Peyer's patch (tissue), 4 donors: ENCODE measurements around the gene RXRB. TPM values are rescaled to one million over a fixed set of nuclear protein-coding genes. Genes with fewer than 3 reads are reported as not detected.
"Not testable (repeated sequence)": the region's sequence is repeated elsewhere in the genome, so short reads cannot be mapped to it uniquely, and the experiment has no call there.

Experiments
- DNase-seq, 3 donors: peaks; one replicate each; pipeline ENCODE4 v3.0.0-alpha.2; 2017 to 2019
- H3K27ac ChIP-seq, 4 donors: fragments of 200-600 bp; sonication (generic); one replicate each; pipeline ENCODE4 v1.5.1; 2016 to 2019
- H3K27me3 ChIP-seq, 2 donors: fragments of 200-600 bp; sonication (generic); one replicate each; pipeline ENCODE4 v1.5.1; 2019
- H3K36me3 ChIP-seq, 3 donors: fragments of 200-600 bp; sonication (generic); one replicate each; pipeline ENCODE4 v1.5.1; 2016 to 2019
- H3K4me1 ChIP-seq, 4 donors: fragments of 200-600 bp; sonication (generic); one replicate each; pipeline ENCODE4 v1.5.1; 2016 to 2019
- H3K4me3 ChIP-seq, 4 donors: fragments of 200-600 bp; sonication (generic); 1 replicate in 3 of 4; 2 replicates in 1 of 4; pipeline ENCODE4 v1.5.1; 2016 to 2019; ENCODE audit warnings: mild to moderate bottlenecking in 1 of 4
- H3K9me3 ChIP-seq, 4 donors: fragments of 200-600 bp; sonication (generic); one replicate each; pipeline ENCODE4 v1.5.1; 2016 to 2019; ENCODE audit warnings: mild to moderate bottlenecking in 1 of 4
- POLR2A ChIP-seq, 2 donors: fragments of 450-650 bp; IDR thresholded peaks; one replicate each; pipeline ENCODE4 v1.5.1; 2017; ENCODE audit warnings: antibody characterized with exemption in 2 of 2, mild to moderate bottlenecking in 2 of 2, moderate library complexity in 2 of 2
- total RNA-seq, 4 donors: library from RNA; depleted of rRNA; stranded (reverse); fragments of >200 nt; gene quantifications; one replicate each; pipeline ENCODE4 v1.1.0, GENCODE V29; 2016
- TF ChIP-seq, protein P1 (sequence below), 6 experiments: fragments of 450-650 bp in 4 of 6; fragments of 200-600 bp in 2 of 6; sonication (generic) in 1 of 6; IDR thresholded peaks; one replicate each; pipeline ENCODE4 v1.5.1; 2017 to 2019; ENCODE audit warnings: antibody characterized with exemption in 6 of 6, mild to moderate bottlenecking in 3 of 6, moderate library complexity in 1 of 6

Gene RXRB
- total RNA-seq, 4 donors from 2014 or later, result 23.1 to 56.7 (median 36.6) TPM

DNA sequence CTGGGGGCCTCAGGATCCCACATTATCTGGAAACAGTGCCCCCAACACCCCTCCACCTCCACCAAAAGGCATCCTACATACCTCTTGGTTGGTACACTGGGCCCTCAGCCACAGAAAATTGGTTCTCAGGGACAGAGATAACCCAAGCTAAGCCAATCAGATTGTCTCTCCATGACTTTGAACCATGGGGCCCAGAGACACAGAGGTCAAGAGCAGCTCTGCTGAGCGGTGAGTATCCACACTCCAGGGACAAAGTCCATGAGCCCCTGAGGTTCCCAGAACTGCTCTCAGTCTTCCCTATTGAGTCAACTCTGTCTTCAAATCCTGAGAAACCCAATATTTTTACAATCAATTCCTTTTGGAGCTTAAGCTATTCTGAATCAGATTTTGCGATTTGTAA, 43.5 kb downstream of the RXRB start:
- DNase-seq, result no peak
- no peaks in the 10 kb centered on the region for H3K36me3 ChIP-seq
- peaks cover 0 to 10% (median 5%) of the 10 kb centered on the region in 4 donors for H3K4me1 ChIP-seq
- no peak overlapping the region for H3K4me3 ChIP-seq
- no peak overlapping the region for H3K27ac ChIP-seq
- no peaks in the 10 kb centered on the region for H3K27me3 ChIP-seq
- peaks cover 0 to 8% (median 3%) of the 10 kb centered on the region in 4 donors for H3K9me3 ChIP-seq
- TF ChIP-seq, protein P1, sequence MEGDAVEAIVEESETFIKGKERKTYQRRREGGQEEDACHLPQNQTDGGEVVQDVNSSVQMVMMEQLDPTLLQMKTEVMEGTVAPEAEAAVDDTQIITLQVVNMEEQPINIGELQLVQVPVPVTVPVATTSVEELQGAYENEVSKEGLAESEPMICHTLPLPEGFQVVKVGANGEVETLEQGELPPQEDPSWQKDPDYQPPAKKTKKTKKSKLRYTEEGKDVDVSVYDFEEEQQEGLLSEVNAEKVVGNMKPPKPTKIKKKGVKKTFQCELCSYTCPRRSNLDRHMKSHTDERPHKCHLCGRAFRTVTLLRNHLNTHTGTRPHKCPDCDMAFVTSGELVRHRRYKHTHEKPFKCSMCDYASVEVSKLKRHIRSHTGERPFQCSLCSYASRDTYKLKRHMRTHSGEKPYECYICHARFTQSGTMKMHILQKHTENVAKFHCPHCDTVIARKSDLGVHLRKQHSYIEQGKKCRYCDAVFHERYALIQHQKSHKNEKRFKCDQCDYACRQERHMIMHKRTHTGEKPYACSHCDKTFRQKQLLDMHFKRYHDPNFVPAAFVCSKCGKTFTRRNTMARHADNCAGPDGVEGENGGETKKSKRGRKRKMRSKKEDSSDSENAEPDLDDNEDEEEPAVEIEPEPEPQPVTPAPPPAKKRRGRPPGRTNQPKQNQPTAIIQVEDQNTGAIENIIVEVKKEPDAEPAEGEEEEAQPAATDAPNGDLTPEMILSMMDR (IDR thresholded peaks at IDR 0.05), result no peak
- no peak for TF ChIP-seq POLR2A (IDR thresholded peaks at IDR 0.05)

DNA sequence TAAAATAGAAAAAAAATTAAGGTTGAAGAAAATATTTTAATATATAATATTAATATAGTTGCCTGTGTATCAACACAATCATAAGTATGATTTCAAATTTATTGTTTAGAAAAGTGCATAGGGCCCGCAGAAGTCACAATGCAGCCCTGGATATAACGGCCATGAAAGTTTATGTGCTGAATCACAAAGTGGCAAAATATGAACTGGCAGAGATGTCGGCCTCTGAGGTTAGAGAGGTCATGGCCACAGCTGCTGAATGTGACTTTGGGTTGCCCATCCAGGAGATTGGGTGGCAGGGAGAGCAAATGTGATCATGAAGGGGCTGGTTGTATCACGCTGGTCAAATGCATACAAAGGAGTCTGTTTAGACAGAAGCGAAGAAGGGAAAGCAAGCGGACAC, 43.9 kb downstream of the RXRB start:
- Histone ChIP-seq H3K27me3 (no peaks in the 10 kb centered on the region), H3K9me3 (peaks cover 0 to 11% (median 5%) of the 10 kb centered on the region in 4 donors), H3K4me1 (peaks cover 0 to 6% (median 2%) of the 10 kb centered on the region in 4 donors), H3K4me3 (no peak overlapping the region), H3K27ac (no peak overlapping the region), H3K36me3 (no peaks in the 10 kb centered on the region)
- TF ChIP-seq, protein P1 (IDR thresholded peaks at IDR 0.05), result no peak
- no peak for TF ChIP-seq POLR2A (IDR thresholded peaks at IDR 0.05)
- no peak for DNase-seq

DNA sequence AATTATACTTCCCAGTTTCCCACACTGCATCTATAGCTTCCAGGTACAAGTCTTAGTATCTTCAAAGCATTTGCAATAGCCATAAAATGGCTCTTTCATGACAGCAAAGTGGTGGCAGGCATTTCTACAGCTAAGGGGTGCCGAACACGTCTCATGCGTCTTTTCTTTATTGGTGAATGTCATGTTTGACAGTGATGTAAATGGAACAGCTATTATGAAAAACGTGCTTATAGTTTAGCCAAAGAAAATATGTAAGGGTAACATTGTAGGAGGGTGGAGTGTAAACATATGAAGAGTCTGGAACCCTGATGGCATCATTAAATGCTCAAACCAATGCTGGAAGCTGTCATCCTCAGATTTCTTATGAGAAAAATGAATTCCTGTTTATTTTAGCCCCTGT, 46.1 kb downstream of the RXRB start:
- Histone ChIP-seq H3K4me3 (no peak overlapping the region), H3K9me3 (peaks cover 0 to 15% (median 6%) of the 10 kb centered on the region in 4 donors), H3K4me1 (no peaks in the 10 kb centered on the region), H3K27me3 (no peaks in the 10 kb centered on the region), H3K27ac (no peak overlapping the region), H3K36me3 (no peaks in the 10 kb centered on the region)
- TF ChIP-seq POLR2A (IDR thresholded peaks at IDR 0.05), result no peak
- TF ChIP-seq, protein P1 (IDR thresholded peaks at IDR 0.05), result no peak
- no peak for DNase-seq

DNA sequence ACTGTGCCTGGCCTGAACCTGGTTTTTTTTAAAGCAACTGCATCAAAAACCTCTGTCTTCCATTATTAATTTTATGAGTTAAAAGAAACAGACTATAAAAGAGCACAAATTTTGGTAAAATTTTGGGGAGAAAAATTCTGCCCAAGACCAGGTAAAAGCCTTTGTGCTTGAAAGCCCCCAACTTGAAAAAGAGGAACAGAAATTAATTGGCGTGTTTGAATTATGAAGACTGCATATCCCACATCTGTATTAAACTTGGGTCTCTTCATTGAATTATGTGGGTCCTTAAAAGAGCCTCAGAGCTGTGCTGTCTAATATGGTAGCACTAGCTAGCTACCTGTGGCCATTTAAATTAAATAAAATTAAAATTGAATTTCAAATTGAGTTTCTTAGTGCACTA, 49.4 kb downstream of the RXRB start:
- DNase-seq, result no peak
- TF ChIP-seq, protein P1 (IDR thresholded peaks at IDR 0.05), result no peak
- no peak for TF ChIP-seq POLR2A (IDR thresholded peaks at IDR 0.05)
- no peak overlapping the region for H3K4me3 ChIP-seq
- H3K36me3 ChIP-seq, result no peaks in the 10 kb centered on the region
- H3K9me3 ChIP-seq, result peaks cover 0 to 15% (median 6%) of the 10 kb centered on the region in 4 donors
- no peaks in the 10 kb centered on the region for H3K4me1 ChIP-seq
- no peak overlapping the region for H3K27ac ChIP-seq
- H3K27me3 ChIP-seq, result no peaks in the 10 kb centered on the region

DNA sequence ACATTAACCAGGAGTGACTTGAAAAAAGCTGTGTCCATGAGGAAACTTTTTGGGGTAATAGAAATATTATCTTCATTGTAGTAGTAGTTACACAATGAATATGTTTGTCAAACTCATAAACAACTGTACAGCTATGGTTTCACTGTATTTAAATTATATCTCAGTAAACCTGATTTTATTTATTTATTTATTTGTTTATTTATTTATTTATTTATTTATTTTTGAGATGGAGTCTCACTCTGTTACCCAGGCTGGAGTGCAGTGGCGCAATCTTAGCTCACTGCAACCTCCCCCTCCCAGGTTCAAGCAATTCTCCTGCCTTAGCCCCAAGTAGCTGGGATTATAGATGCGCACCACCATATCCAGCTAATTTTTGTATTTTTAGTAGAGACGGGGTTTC, 49.9 kb downstream of the RXRB start:
- not testable (repeated sequence) for H3K4me1 ChIP-seq, H3K27ac ChIP-seq, H3K36me3 ChIP-seq, H3K27me3 ChIP-seq, H3K4me3 ChIP-seq, DNase-seq
- H3K9me3 ChIP-seq, result peaks cover 0 to 15% (median 6%) of the 10 kb centered on the region in 4 donors

DNA sequence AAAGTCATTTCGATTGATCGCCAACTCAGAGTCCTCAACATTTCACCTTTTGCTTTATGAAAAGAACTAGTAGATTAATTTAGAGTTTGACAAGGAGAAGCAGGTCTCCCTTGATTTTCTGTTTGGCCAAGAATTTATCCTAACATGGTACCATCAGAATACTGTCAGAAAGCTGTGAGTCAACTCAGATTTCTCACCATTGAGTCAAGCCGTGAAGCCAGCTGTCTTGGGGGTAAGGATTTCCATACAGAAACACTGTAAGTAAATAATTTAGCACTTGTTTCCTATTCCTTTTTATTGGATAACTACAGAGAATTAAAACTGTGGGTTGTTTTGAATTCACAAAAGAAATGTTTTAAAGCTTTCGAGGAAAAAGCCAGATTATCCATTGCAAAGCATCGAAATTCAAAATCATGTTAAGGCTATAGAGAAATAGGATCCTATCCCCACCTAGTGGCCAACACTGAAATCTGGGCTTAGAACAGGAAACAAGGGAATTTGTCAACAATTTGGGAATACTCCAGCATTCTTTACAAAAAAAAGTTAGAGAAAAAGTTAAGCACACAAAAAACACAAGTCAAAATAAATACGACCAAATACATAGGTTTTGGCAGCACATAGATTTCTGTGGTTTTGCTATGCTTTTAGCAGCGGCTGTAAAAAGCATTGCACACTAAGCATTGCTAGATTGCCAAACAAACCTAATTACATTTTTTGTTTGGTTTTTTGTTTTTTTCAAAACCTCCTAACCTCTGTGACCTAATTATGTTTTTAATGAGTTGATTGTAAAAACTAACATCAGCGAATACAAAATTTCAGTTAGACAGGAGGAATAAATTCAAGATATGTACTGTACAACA, 52.4 kb downstream of the RXRB start:
- Histone ChIP-seq H3K36me3 (no peaks in the 10 kb centered on the region), H3K4me1 (no peaks in the 10 kb centered on the region), H3K9me3 (peaks cover 0 to 15% (median 6%) of the 10 kb centered on the region in 4 donors), H3K4me3 (no peak overlapping the region), H3K27me3 (no peaks in the 10 kb centered on the region), H3K27ac (no peak overlapping the region)
- DNase-seq, result peak in 1 of 3 donors; percentile 29
- TF ChIP-seq POLR2A (IDR thresholded peaks at IDR 0.05), result no peak
- TF ChIP-seq, protein P1 (IDR thresholded peaks at IDR 0.05), result peak; percentile 51 to 87 (median 72)
